ENCODE results near the gene CLASP1. TPM values are rescaled to one million over a fixed set of nuclear protein-coding genes. Genes with fewer than 3 reads are reported as not detected.

CLASP1 gene
- total RNA-seq, 1 donor = 46.0 TPM

- H3K9me3 ChIP-seq (ENCODE audit: low read depth, low read length) = no peaks in the 10 kb centered on the region
- peaks cover 28% of the 10 kb centered on the region for H3K79me2 ChIP-seq (ENCODE audit: insufficient read depth, low read length)
- H3K27me3 ChIP-seq (ENCODE audit: insufficient read depth, low read length) = no peaks in the 10 kb centered on the region
- TF ChIP-seq, protein P1, sequence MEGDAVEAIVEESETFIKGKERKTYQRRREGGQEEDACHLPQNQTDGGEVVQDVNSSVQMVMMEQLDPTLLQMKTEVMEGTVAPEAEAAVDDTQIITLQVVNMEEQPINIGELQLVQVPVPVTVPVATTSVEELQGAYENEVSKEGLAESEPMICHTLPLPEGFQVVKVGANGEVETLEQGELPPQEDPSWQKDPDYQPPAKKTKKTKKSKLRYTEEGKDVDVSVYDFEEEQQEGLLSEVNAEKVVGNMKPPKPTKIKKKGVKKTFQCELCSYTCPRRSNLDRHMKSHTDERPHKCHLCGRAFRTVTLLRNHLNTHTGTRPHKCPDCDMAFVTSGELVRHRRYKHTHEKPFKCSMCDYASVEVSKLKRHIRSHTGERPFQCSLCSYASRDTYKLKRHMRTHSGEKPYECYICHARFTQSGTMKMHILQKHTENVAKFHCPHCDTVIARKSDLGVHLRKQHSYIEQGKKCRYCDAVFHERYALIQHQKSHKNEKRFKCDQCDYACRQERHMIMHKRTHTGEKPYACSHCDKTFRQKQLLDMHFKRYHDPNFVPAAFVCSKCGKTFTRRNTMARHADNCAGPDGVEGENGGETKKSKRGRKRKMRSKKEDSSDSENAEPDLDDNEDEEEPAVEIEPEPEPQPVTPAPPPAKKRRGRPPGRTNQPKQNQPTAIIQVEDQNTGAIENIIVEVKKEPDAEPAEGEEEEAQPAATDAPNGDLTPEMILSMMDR (IDR thresholded peaks at IDR 0.05; ENCODE audit: extremely low read depth, low read depth, low read length) = no peak
- no peak overlapping the region for H2AFZ ChIP-seq (ENCODE audit: low read length)
- H3K4me3 ChIP-seq (ENCODE audit: insufficient read depth, low read length) = no peak overlapping the region
- peaks cover 7% of the 10 kb centered on the region for H3K4me1 ChIP-seq (ENCODE audit: insufficient read depth, low read length)
- DNase-seq (ENCODE audit: insufficient read length, low spot score, missing footprints) = no peak
- H3K27ac ChIP-seq (ENCODE audit: low read depth, low read length) = no peak overlapping the region
- H3K36me3 ChIP-seq (ENCODE audit: insufficient read depth, low read length) = no peaks in the 10 kb centered on the region
- H4K20me1 ChIP-seq (ENCODE audit: insufficient read depth, low read length) = peaks cover 5% of the 10 kb centered on the region
- no peak overlapping the region for H3K4me2 ChIP-seq (ENCODE audit: insufficient read depth, low read length)
Measured at GRCh38 chr2:121584741-121585140, 64.5 kb downstream of the CLASP1 start.

GRCh38 chr2:121583555-121583954 is 65.7 kb downstream of the CLASP1 start:
- H3K79me2 ChIP-seq (ENCODE audit: insufficient read depth, low read length) = peaks cover 29% of the 10 kb centered on the region
- peaks cover 10% of the 10 kb centered on the region for H4K20me1 ChIP-seq (ENCODE audit: insufficient read depth, low read length)
- peaks cover 7% of the 10 kb centered on the region for H3K4me1 ChIP-seq (ENCODE audit: insufficient read depth, low read length)
- H2AFZ ChIP-seq (ENCODE audit: low read length) = no peak overlapping the region
- no peaks in the 10 kb centered on the region for H3K36me3 ChIP-seq (ENCODE audit: insufficient read depth, low read length)
- no peaks in the 10 kb centered on the region for H3K27me3 ChIP-seq (ENCODE audit: insufficient read depth, low read length)
- no peak overlapping the region for H3K4me2 ChIP-seq (ENCODE audit: insufficient read depth, low read length)
- no peak overlapping the region for H3K4me3 ChIP-seq (ENCODE audit: insufficient read depth, low read length)
- no peak overlapping the region for H3K27ac ChIP-seq (ENCODE audit: low read depth, low read length)
- no peaks in the 10 kb centered on the region for H3K9me3 ChIP-seq (ENCODE audit: low read depth, low read length)
- no peak for DNase-seq (ENCODE audit: insufficient read length, low spot score, missing footprints)
- TF ChIP-seq, protein P1 (IDR thresholded peaks at IDR 0.05; ENCODE audit: extremely low read depth, low read depth, low read length) = no peak

- Histone ChIP-seq H3K27me3 (ENCODE audit: insufficient read depth, low read length) (no peaks in the 10 kb centered on the region), H4K20me1 (ENCODE audit: insufficient read depth, low read length) (peaks cover 17% of the 10 kb centered on the region), H3K36me3 (ENCODE audit: insufficient read depth, low read length) (no peaks in the 10 kb centered on the region), H2AFZ (ENCODE audit: low read length) (no peak overlapping the region), H3K4me1 (ENCODE audit: insufficient read depth, low read length) (peaks cover 7% of the 10 kb centered on the region), H3K79me2 (ENCODE audit: insufficient read depth, low read length) (peaks cover 34% of the 10 kb centered on the region), H3K4me3 (ENCODE audit: insufficient read depth, low read length) (no peak overlapping the region), H3K9me3 (ENCODE audit: low read depth, low read length) (no peaks in the 10 kb centered on the region), H3K27ac (ENCODE audit: low read depth, low read length) (no peak overlapping the region), H3K4me2 (ENCODE audit: insufficient read depth, low read length) (no peak overlapping the region)
- no peak for DNase-seq (ENCODE audit: insufficient read length, low spot score, missing footprints)
- TF ChIP-seq, protein P1 (IDR thresholded peaks at IDR 0.05; ENCODE audit: extremely low read depth, low read depth, low read length) = no peak
Measured at GRCh38 chr2:121582272-121582671, 67.0 kb downstream of the CLASP1 start.

- TF ChIP-seq, protein P1 (IDR thresholded peaks at IDR 0.05; ENCODE audit: extremely low read depth, low read depth, low read length) = no peak
- DNase-seq (ENCODE audit: insufficient read length, low spot score, missing footprints) = no peak
- H3K4me2 ChIP-seq (ENCODE audit: insufficient read depth, low read length) = no peak overlapping the region
- H3K9me3 ChIP-seq (ENCODE audit: low read depth, low read length) = no peaks in the 10 kb centered on the region
- no peak overlapping the region for H2AFZ ChIP-seq (ENCODE audit: low read length)
- H3K27ac ChIP-seq (ENCODE audit: low read depth, low read length) = no peak overlapping the region
- no peaks in the 10 kb centered on the region for H3K27me3 ChIP-seq (ENCODE audit: insufficient read depth, low read length)
- peaks cover 14% of the 10 kb centered on the region for H4K20me1 ChIP-seq (ENCODE audit: insufficient read depth, low read length)
- no peaks in the 10 kb centered on the region for H3K36me3 ChIP-seq (ENCODE audit: insufficient read depth, low read length)
- H3K79me2 ChIP-seq (ENCODE audit: insufficient read depth, low read length) = peaks cover 42% of the 10 kb centered on the region
- peaks cover 7% of the 10 kb centered on the region for H3K4me1 ChIP-seq (ENCODE audit: insufficient read depth, low read length)
- no peak overlapping the region for H3K4me3 ChIP-seq (ENCODE audit: insufficient read depth, low read length)
Measured at GRCh38 chr2:121579309-121579708, 70.0 kb downstream of the CLASP1 start.

Measured in osteoblast (primary cell).